Upper lobe of right lung (tissue), 1 donor: ENCODE data around the gene PPP1R8. TPM values are rescaled to one million over a fixed set of nuclear protein-coding genes. Genes with fewer than 3 reads are reported as not detected.
A peak's percentile ranks its signal among the peaks of the same experiment; 100 is the strongest.

Experiments
- ATAC-seq: fragments of 200-7000 bp; cut with Tn5 transposase; one replicate; pipeline ENCODE4 v1.9.1; 2020; ENCODE audit warnings: mild to moderate bottlenecking, moderate library complexity
- DNase-seq: peaks from one replicate; pipeline ENCODE4 v3.0.0-alpha.2; 2020
- H3K27ac ChIP-seq: fragments of 200-600 bp; one replicate; pipeline ENCODE4 v1.8.0; 2022
- H3K27me3 ChIP-seq: fragments of 200-600 bp; one replicate; pipeline ENCODE4 v1.8.0; 2022; ENCODE audit warnings: mild to moderate bottlenecking
- H3K36me3 ChIP-seq: fragments of 200-600 bp; one replicate; pipeline ENCODE4 v1.8.0; 2022
- H3K4me1 ChIP-seq: fragments of 200-600 bp; one replicate; pipeline ENCODE4 v1.8.0; 2022
- H3K4me3 ChIP-seq: fragments of 200-600 bp; one replicate; pipeline ENCODE4 v1.8.0; 2022; ENCODE audit warnings: mild to moderate bottlenecking
- H3K9me3 ChIP-seq: fragments of 200-600 bp; one replicate; pipeline ENCODE4 v1.8.0; 2022
- CTCF ChIP-seq: fragments of 200-600 bp; IDR thresholded peaks from one replicate; pipeline ENCODE4 v1.8.0; 2022; ENCODE audit warnings: antibody characterized with exemption
- intact Hi-C: fragments of 100-400 bp; cut with DNase I; formaldehyde crosslinking; loops from one replicate; pipeline ENCODE4 v1.11.0; 2022
- total RNA-seq: library from RNA; stranded (reverse); fragmentation: NEBNext Ultra II Directional; extraction: Animal tissue kit (Norgen Biotek cat#: 25700); gene quantifications from one replicate; pipeline ENCODE4 v1.2.1, GENCODE V29; 2021
- donor health status: DM: no; HTN: yes; CAD: no; lungs with severe emphysema.

PPP1R8 gene
- total RNA-seq, 1 donor from 2014 or later = 33.0 TPM

- intact Hi-C loops = no loop called here
Measured at GRCh38 chr1:27884006-27884954, 53.7 kb downstream of the PPP1R8 start.

GRCh38 chr1:27885114-27885528 is 54.5 kb downstream of the PPP1R8 start:
- ATAC-seq (peak; percentile 60), DNase-seq (peak; percentile 70)
- peak overlapping the region; percentile 72 for H3K27ac ChIP-seq
- H3K4me1 ChIP-seq = peaks cover 31% of the 10 kb centered on the region
- no peaks in the 10 kb centered on the region for H3K27me3 ChIP-seq
- no peak overlapping the region for H3K4me3 ChIP-seq
- H3K36me3 ChIP-seq = peaks cover 34% of the 10 kb centered on the region
- no peak for TF ChIP-seq CTCF
- intact Hi-C loops = no loop called here
- no peaks in the 10 kb centered on the region for H3K9me3 ChIP-seq

More at GRCh38 chr1:27884006-27884954, 53.7 kb downstream of the PPP1R8 start:
- Histone ChIP-seq H3K27me3 (no peaks in the 10 kb centered on the region), H3K4me1 (peaks cover 31% of the 10 kb centered on the region), H3K27ac (peak overlapping the region; percentile 55), H3K4me3 (no peak overlapping the region), H3K9me3 (no peaks in the 10 kb centered on the region), H3K36me3 (peaks cover 25% of the 10 kb centered on the region)
- no peak for TF ChIP-seq CTCF
- peak; percentile 12 for ATAC-seq
- peak; percentile 52 for DNase-seq

- H3K27me3 ChIP-seq = no peaks in the 10 kb centered on the region
- intact Hi-C loops = no loop called here
- no peak overlapping the region for H3K4me3 ChIP-seq
- H3K9me3 ChIP-seq = no peaks in the 10 kb centered on the region
- peaks cover 37% of the 10 kb centered on the region for H3K4me1 ChIP-seq
- ATAC-seq = peak; percentile 75
- H3K27ac ChIP-seq = peak overlapping the region; percentile 72
- DNase-seq = peak; percentile 59
- TF ChIP-seq CTCF = no peak
- H3K36me3 ChIP-seq = peaks cover 40% of the 10 kb centered on the region
Measured at GRCh38 chr1:27885621-27886352, 55.2 kb downstream of the PPP1R8 start.

- intact Hi-C loops = no loop called here
- H3K36me3 ChIP-seq = peaks cover 41% of the 10 kb centered on the region
Measured at GRCh38 chr1:27886353-27886679, 55.7 kb downstream of the PPP1R8 start.

GRCh38 chr1:27886744-27887143 is 56.2 kb downstream of the PPP1R8 start:
- DNase-seq = no peak
- peak overlapping the region; percentile 66 for H3K27ac ChIP-seq
- no peaks in the 10 kb centered on the region for H3K9me3 ChIP-seq
- TF ChIP-seq CTCF = no peak
- no peak overlapping the region for H3K4me3 ChIP-seq
- no peak for ATAC-seq
- intact Hi-C loops = no loop called here
- H3K27me3 ChIP-seq = no peaks in the 10 kb centered on the region
- H3K4me1 ChIP-seq = peaks cover 44% of the 10 kb centered on the region
- H3K36me3 ChIP-seq = peaks cover 44% of the 10 kb centered on the region

More at GRCh38 chr1:27886353-27886679, 55.7 kb downstream of the PPP1R8 start:
- Histone ChIP-seq H3K4me3 (no peak overlapping the region), H3K27me3 (no peaks in the 10 kb centered on the region), H3K9me3 (no peaks in the 10 kb centered on the region), H3K4me1 (peaks cover 41% of the 10 kb centered on the region), H3K27ac (peak overlapping the region; percentile 66)
- ATAC-seq (no peak), DNase-seq (no peak)
- TF ChIP-seq CTCF = no peak
